Measurements from ENCODE around the gene BTBD9. TPM values are rescaled to one million over a fixed set of nuclear protein-coding genes. Genes with fewer than 3 reads are reported as not detected.

BTBD9 gene
- total and polyA plus RNA-seq, 4 donors: 8.7 to 73.9 (median 28.3) TPM

DNA sequence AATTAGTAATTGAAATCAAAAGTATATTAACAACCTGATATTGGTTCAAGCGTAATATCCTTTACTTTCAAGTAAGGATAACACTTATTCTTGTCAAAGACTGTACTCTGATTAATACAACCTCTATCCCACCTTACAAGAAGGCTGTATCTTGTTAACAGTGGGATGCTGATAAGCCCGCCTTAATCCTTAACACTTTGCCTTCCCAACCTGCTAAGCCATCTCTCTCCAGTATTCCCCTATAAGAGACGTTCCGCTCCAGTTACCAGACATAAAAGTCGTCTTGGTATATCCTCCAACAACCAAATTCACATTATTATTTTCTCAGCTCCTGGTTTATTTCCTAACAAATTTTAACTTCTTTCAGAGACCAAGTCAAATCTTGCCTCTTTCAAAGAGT is 2.0 kb downstream of the BTBD9 start:
- Histone ChIP-seq H3K4me3 (no peak overlapping the region), H3K27me3 (ENCODE audit: control insufficient read depth in 3 of 3, insufficient read depth in 3 of 3, low read length in 2 of 3) (no peaks in the 10 kb centered on the region), H3K4me1 (ENCODE audit: control insufficient read depth in 5 of 5, insufficient read depth in 5 of 5, low read length in 5 of 5) (peaks cover 0 to 18% (median 3%) of the 10 kb centered on the region in 5 donors), H3K9ac (ENCODE audit: insufficient read depth in 1 of 2, low read length in 2 of 2) (no peak overlapping the region), H3K36me3 (ENCODE audit: control insufficient read depth in 4 of 4, insufficient read depth in 4 of 4, low read length in 4 of 4) (no peaks in the 10 kb centered on the region), H3K27ac (ENCODE audit: low read depth in 1 of 2, low read length in 1 of 2) (no peak overlapping the region), H3K9me3 (ENCODE audit: control insufficient read depth in 4 of 4, insufficient read depth in 3 of 4, low read length in 3 of 4) (no peaks in the 10 kb centered on the region)
- no peak for ATAC-seq (ENCODE audit: insufficient read depth, low FRiP score)
- no peak for TF ChIP-seq CTCF (IDR thresholded peaks at IDR 0.05; ENCODE audit: control extremely low read depth, extremely low read depth)
- no peak for DNase-seq
- 89 to 93% methylated on average over 5 of the region's 5 CpGs for WGBS, 2 donors

- 57 to 100% methylated on average over 1 of the region's 1 CpG for WGBS, 2 donors
- Histone ChIP-seq H3K36me3 (ENCODE audit: control insufficient read depth in 4 of 4, insufficient read depth in 4 of 4, low read length in 4 of 4) (no peaks in the 10 kb centered on the region), H3K27ac (ENCODE audit: low read depth in 1 of 2, low read length in 1 of 2) (no peak overlapping the region), H3K9ac (ENCODE audit: insufficient read depth in 1 of 2, low read length in 2 of 2) (no peak overlapping the region), H3K4me3 (no peak overlapping the region), H3K4me1 (ENCODE audit: control insufficient read depth in 5 of 5, insufficient read depth in 5 of 5, low read length in 5 of 5) (peaks cover 0 to 16% (median 4%) of the 10 kb centered on the region in 5 donors), H3K9me3 (ENCODE audit: control insufficient read depth in 4 of 4, insufficient read depth in 3 of 4, low read length in 3 of 4) (no peaks in the 10 kb centered on the region), H3K27me3 (ENCODE audit: control insufficient read depth in 3 of 3, insufficient read depth in 3 of 3, low read length in 2 of 3) (no peaks in the 10 kb centered on the region)
- no peak for TF ChIP-seq CTCF (IDR thresholded peaks at IDR 0.05; ENCODE audit: control extremely low read depth, extremely low read depth)
- no peak for ATAC-seq (ENCODE audit: insufficient read depth, low FRiP score)
- DNase-seq: no peak
Measured at GRCh38 chr6:38636027-38636426, 3.7 kb downstream of the BTBD9 start.

GRCh38 chr6:38634518-38634917 is 5.2 kb downstream of the BTBD9 start:
- no peak overlapping the region for H3K4me3 ChIP-seq
- H3K27ac ChIP-seq (ENCODE audit: low read depth in 1 of 2, low read length in 1 of 2): no peak overlapping the region
- no peaks in the 10 kb centered on the region for H3K36me3 ChIP-seq (ENCODE audit: control insufficient read depth in 4 of 4, insufficient read depth in 4 of 4, low read length in 4 of 4)
- no peak for ATAC-seq (ENCODE audit: insufficient read depth, low FRiP score)
- no peak for DNase-seq
- no peaks in the 10 kb centered on the region for H3K27me3 ChIP-seq (ENCODE audit: control insufficient read depth in 3 of 3, insufficient read depth in 3 of 3, low read length in 2 of 3)
- no peak overlapping the region for H3K9ac ChIP-seq (ENCODE audit: insufficient read depth in 1 of 2, low read length in 2 of 2)
- H3K9me3 ChIP-seq (ENCODE audit: control insufficient read depth in 4 of 4, insufficient read depth in 3 of 4, low read length in 3 of 4): no peaks in the 10 kb centered on the region
- WGBS, 2 donors: 62 to 91% methylated on average over 1 of the region's 1 CpG
- no peak for TF ChIP-seq CTCF (IDR thresholded peaks at IDR 0.05; ENCODE audit: control extremely low read depth, extremely low read depth)
- peaks cover 0 to 7% (median 3%) of the 10 kb centered on the region in 5 donors for H3K4me1 ChIP-seq (ENCODE audit: control insufficient read depth in 5 of 5, insufficient read depth in 5 of 5, low read length in 5 of 5)

DNA sequence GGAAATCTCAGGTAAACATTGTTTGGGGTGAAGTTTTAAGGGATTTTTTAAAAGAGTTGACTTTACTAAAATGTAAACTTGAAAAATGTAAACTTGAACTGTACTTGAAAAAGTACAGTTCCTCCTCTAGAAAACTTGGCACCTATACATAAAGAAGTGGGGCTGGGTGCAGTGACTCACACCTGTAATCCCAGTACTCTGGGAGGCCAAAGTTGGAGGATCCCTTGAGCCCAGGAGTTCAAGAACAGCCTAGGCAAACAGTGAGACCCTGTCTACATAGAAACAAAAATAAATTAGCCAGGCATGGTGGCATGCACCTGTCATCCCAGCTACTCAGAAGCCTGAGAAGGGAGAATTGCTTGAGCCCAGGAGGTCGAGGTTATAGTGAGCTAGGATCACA is 7.2 kb downstream of the BTBD9 start:
- DNase-seq (peak in 2 of 3 donors; percentile 24 to 46), ATAC-seq (ENCODE audit: insufficient read depth, low FRiP score) (no peak)
- TF ChIP-seq CTCF (IDR thresholded peaks at IDR 0.05; ENCODE audit: control extremely low read depth, extremely low read depth): no peak
- Histone ChIP-seq H3K27ac (ENCODE audit: low read depth in 1 of 2, low read length in 1 of 2) (peak overlapping the region in 1 of 2 donors; percentile 31), H3K4me3 (no peak overlapping the region), H3K9me3 (ENCODE audit: control insufficient read depth in 4 of 4, insufficient read depth in 3 of 4, low read length in 3 of 4) (no peaks in the 10 kb centered on the region), H3K4me1 (ENCODE audit: control insufficient read depth in 5 of 5, insufficient read depth in 5 of 5, low read length in 5 of 5) (peaks cover 0 to 4% (median 0%) of the 10 kb centered on the region in 5 donors), H3K36me3 (ENCODE audit: control insufficient read depth in 4 of 4, insufficient read depth in 4 of 4, low read length in 4 of 4) (no peaks in the 10 kb centered on the region), H3K27me3 (ENCODE audit: control insufficient read depth in 3 of 3, insufficient read depth in 3 of 3, low read length in 2 of 3) (no peaks in the 10 kb centered on the region), H3K9ac (ENCODE audit: insufficient read depth in 1 of 2, low read length in 2 of 2) (no peak overlapping the region)
- WGBS, 2 donors: 74 to 80% methylated on average over 1 of the region's 1 CpG
